Muscle of leg (tissue), 11 donors: ENCODE results near the gene PNMA8C. TPM values are rescaled to one million over a fixed set of nuclear protein-coding genes. Genes with fewer than 3 reads are reported as not detected.
"Not testable (repeated sequence)": the region's sequence is repeated elsewhere in the genome, so short reads cannot be mapped to it uniquely, and the experiment has no call there.

ENCODE experiments used
- DNase-seq: peaks from one replicate; pipeline ENCODE4 v3.0.0; 2013
- H3K27ac ChIP-seq: one replicate; pipeline ENCODE4 v1.5.1; 2013; ENCODE audit warnings: mild to moderate bottlenecking, low read length, control low read depth
- H3K27me3 ChIP-seq: one replicate; pipeline ENCODE4 v1.6.1; 2013; ENCODE audit warnings: low read length; ENCODE audit not compliant: control insufficient read depth, insufficient read depth
- H3K36me3 ChIP-seq: one replicate; pipeline ENCODE4 v1.6.1; 2013; ENCODE audit warnings: low read length; ENCODE audit not compliant: control insufficient read depth, insufficient read depth
- H3K4me1 ChIP-seq: one replicate; pipeline ENCODE4 v1.6.1; 2013; ENCODE audit warnings: low read length; ENCODE audit not compliant: control insufficient read depth, insufficient read depth
- H3K4me3 ChIP-seq: one replicate; pipeline ENCODE4 v1.5.1; 2013; ENCODE audit warnings: low read length, control low read depth
- H3K9me3 ChIP-seq: replicated peaks from 2 replicates; pipeline ENCODE4 v1.6.1; 2013; ENCODE audit warnings: low read depth, low read length; ENCODE audit not compliant: control insufficient read depth
- WGBS: methylation state at CpG from one replicate; pipeline ENCODE4 v1.1.5; 2013; ENCODE audit warnings: missing lambda C conversion rate; ENCODE audit not compliant: insufficient coverage; 5-methylcytosine and 5-hydroxymethylcytosine counted together
- polyA plus RNA-seq, 8 donors: library from polyadenylated mRNA; unstranded; fragments of 120-200 nt; gene quantifications; one replicate each; pipeline versions ENCODE4 v1.2.1 to v1.2.3, GENCODE V29; 2013; ENCODE audit warnings: inconsistent platforms in 1 of 8, low replicate concordance in 1 of 8; ENCODE audit not compliant: insufficient read length in 8 of 8, insufficient read depth in 1 of 8
- total RNA-seq: library from RNA; stranded (reverse); fragments of 120-200 nt; gene quantifications from one replicate; pipeline ENCODE4 v1.2.4, GENCODE V29; 2013

Gene PNMA8C
- total and polyA plus RNA-seq, 9 donors: 0.18 to 0.53 (median 0.34) TPM

- peak overlapping the region; percentile 15 for H3K27ac ChIP-seq
- H3K4me3 ChIP-seq: no peak overlapping the region
- peaks cover 24% of the 10 kb centered on the region for H3K27me3 ChIP-seq
- DNase-seq: no peak
- 2% methylated on average over 5 of the region's 6 CpGs for WGBS
- H3K4me1 ChIP-seq: peaks cover 85% of the 10 kb centered on the region
- peaks cover 16% of the 10 kb centered on the region for H3K36me3 ChIP-seq
- H3K9me3 ChIP-seq: no peaks in the 10 kb centered on the region
Measured at GRCh38 chr19:46406976-46407375, 21.8 kb downstream of the PNMA8C start.

GRCh38 chr19:46404753-46405468 lies 23.8 kb downstream of the PNMA8C start:
- peak overlapping the region; percentile 82 for H3K27ac ChIP-seq
- H3K4me1 ChIP-seq: peaks cover 70% of the 10 kb centered on the region
- DNase-seq: peak; percentile 87
- H3K9me3 ChIP-seq: no peaks in the 10 kb centered on the region
- no peaks in the 10 kb centered on the region for H3K36me3 ChIP-seq
- 9% methylated on average over 22 of the region's 41 CpGs for WGBS
- peak overlapping the region; percentile 41 for H3K4me3 ChIP-seq
- peaks cover 24% of the 10 kb centered on the region for H3K27me3 ChIP-seq

- 2% methylated on average over 36 of the region's 36 CpGs for WGBS
- peaks cover 63% of the 10 kb centered on the region for H3K4me1 ChIP-seq
- H3K9me3 ChIP-seq: no peaks in the 10 kb centered on the region
- H3K4me3 ChIP-seq: peak overlapping the region; percentile 41
- DNase-seq: peak; percentile 91
- H3K27me3 ChIP-seq: peaks cover 24% of the 10 kb centered on the region
- H3K36me3 ChIP-seq: no peaks in the 10 kb centered on the region
- H3K27ac ChIP-seq: peak overlapping the region; percentile 82
Measured at GRCh38 chr19:46404055-46404752, 24.5 kb downstream of the PNMA8C start.

GRCh38 chr19:46402725-46403124 lies 26.0 kb downstream of the PNMA8C start:
- H3K9me3 ChIP-seq: no peaks in the 10 kb centered on the region
- no peak for DNase-seq
- 83% methylated on average over 9 of the region's 11 CpGs for WGBS
- H3K36me3 ChIP-seq: no peaks in the 10 kb centered on the region
- H3K27ac ChIP-seq: no peak overlapping the region
- H3K4me1 ChIP-seq: peaks cover 51% of the 10 kb centered on the region
- no peak overlapping the region for H3K4me3 ChIP-seq
- peaks cover 20% of the 10 kb centered on the region for H3K27me3 ChIP-seq

GRCh38 chr19:46397801-46398479 lies 30.8 kb downstream of the PNMA8C start:
- Histone ChIP-seq H3K4me1 (peaks cover 26% of the 10 kb centered on the region), H3K36me3 (peaks cover 10% of the 10 kb centered on the region)
- H3K27ac ChIP-seq, H3K9me3 ChIP-seq, H3K27me3 ChIP-seq, H3K4me3 ChIP-seq, DNase-seq: not testable (repeated sequence)
- WGBS: 88% methylated on average over 6 of the region's 14 CpGs

- no peak overlapping the region for H3K4me3 ChIP-seq
- peaks cover 2% of the 10 kb centered on the region for H3K9me3 ChIP-seq
- peaks cover 31% of the 10 kb centered on the region for H3K4me1 ChIP-seq
- 90% methylated on average over 2 of the region's 5 CpGs for WGBS
- no peaks in the 10 kb centered on the region for H3K27me3 ChIP-seq
- H3K36me3 ChIP-seq: peaks cover 32% of the 10 kb centered on the region
- DNase-seq: no peak
- no peak overlapping the region for H3K27ac ChIP-seq
Measured at GRCh38 chr19:46394402-46394797, 34.3 kb downstream of the PNMA8C start.

GRCh38 chr19:46393456-46394401 lies 35.0 kb downstream of the PNMA8C start:
- DNase-seq: no peak
- Histone ChIP-seq H3K27ac (peak overlapping the region; percentile 69), H3K36me3 (peaks cover 35% of the 10 kb centered on the region), H3K27me3 (no peaks in the 10 kb centered on the region), H3K4me3 (no peak overlapping the region), H3K9me3 (peaks cover 3% of the 10 kb centered on the region), H3K4me1 (peaks cover 31% of the 10 kb centered on the region)
- 69% methylated on average over 15 of the region's 21 CpGs for WGBS

GRCh38 chr19:46392837-46393236 lies 35.9 kb downstream of the PNMA8C start:
- Histone ChIP-seq H3K27ac (peak overlapping the region; percentile 69), H3K36me3 (peaks cover 44% of the 10 kb centered on the region), H3K9me3 (peaks cover 3% of the 10 kb centered on the region), H3K4me3 (no peak overlapping the region), H3K27me3 (no peaks in the 10 kb centered on the region), H3K4me1 (peaks cover 31% of the 10 kb centered on the region)
- no CpG with 5 or more reads among the region's 4 CpGs for WGBS
- no peak for DNase-seq

- Histone ChIP-seq H3K4me3 (no peak overlapping the region), H3K27ac (peak overlapping the region; percentile 69), H3K4me1 (peaks cover 31% of the 10 kb centered on the region), H3K9me3 (peaks cover 3% of the 10 kb centered on the region), H3K27me3 (no peaks in the 10 kb centered on the region), H3K36me3 (peaks cover 49% of the 10 kb centered on the region)
- WGBS: 22% methylated on average over 17 of the region's 21 CpGs
- DNase-seq: peak; percentile 75
Measured at GRCh38 chr19:46392252-46392801, 36.4 kb downstream of the PNMA8C start.
